ENCODE measurements around the gene GRWD1. TPM values are rescaled to one million over a fixed set of nuclear protein-coding genes. Genes with fewer than 3 reads are reported as not detected.

The GRWD1 gene
- total RNA-seq, 1 donor from 2014 or later = 9.7 TPM

GRCh38 chr19:48498595-48499311, 53.0 kb downstream of the GRWD1 start:
- no peak for DNase-seq

- DNase-seq = no peak
Observed at GRCh38 chr19:48499316-48500090, 53.7 kb downstream of the GRWD1 start.

GRCh38 chr19:48500830-48501493, 55.2 kb downstream of the GRWD1 start:
- no peak for DNase-seq

GRCh38 chr19:48501494-48502349, 55.9 kb downstream of the GRWD1 start:
- DNase-seq = peak; percentile 30

GRCh38 chr19:48502350-48503018, 56.7 kb downstream of the GRWD1 start:
- DNase-seq = no peak

DNA sequence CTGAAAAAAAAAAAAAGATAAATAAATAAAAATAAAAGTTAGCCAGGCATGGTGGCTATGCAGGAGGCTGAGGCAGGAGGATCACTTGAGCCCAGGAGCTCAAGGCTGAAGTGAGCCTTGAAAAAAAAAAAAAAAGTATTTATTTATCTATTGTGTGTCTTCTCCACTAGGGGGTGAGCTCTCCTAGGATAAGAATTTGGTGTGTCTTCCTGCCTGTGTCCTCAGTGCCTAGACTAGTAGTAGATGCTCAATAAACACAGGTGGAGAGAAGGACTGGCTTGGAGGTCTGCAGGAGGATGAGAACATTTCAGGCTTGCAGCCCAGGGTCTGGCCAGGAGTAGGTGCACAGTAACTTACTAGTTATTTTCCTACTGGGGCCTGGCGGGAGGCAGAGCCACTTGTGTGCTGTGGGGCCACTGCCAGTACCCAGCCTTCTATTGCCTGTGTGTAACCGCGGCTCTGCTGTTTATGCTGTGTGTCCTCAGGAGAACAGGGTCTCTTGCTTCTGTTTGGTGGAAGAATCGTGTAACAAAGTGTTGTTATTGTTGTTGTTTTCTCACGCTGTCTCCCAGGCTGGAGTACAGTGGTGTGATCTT, 60.5 kb downstream of the GRWD1 start:
- no peak for DNase-seq

Other genes starting within 250 kb of the GRWD1 start
- gene CARD8, start 190.1 kb upstream of the GRWD1 start, total RNA-seq = 21.7 TPM
- gene ZNF114, start 175.9 kb upstream of the GRWD1 start, total RNA-seq = 4.8 TPM
- gene EMP3, start 120.4 kb upstream of the GRWD1 start, total RNA-seq = 7.0 TPM
- 3.9 TPM for gene TMEM143, start 82.0 kb upstream of the GRWD1 start, total RNA-seq
- gene SYNGR4, start 81.6 kb upstream of the GRWD1 start, total RNA-seq = not detected
- 21.8 TPM for gene KDELR1, start 54.4 kb upstream of the GRWD1 start, total RNA-seq
- gene GRIN2D, start 52.3 kb upstream of the GRWD1 start, total RNA-seq = 2.5 TPM
- 0.47 TPM for gene KCNJ14, start 9.6 kb downstream of the GRWD1 start, total RNA-seq
- gene CYTH2, start 23.4 kb downstream of the GRWD1 start, total RNA-seq = 71.0 TPM
- gene LMTK3, start 65.9 kb downstream of the GRWD1 start, total RNA-seq = 9.5 TPM
- not detected for gene SULT2B1, start 106.2 kb downstream of the GRWD1 start, total RNA-seq
- not detected for gene SPACA4, start 160.8 kb downstream of the GRWD1 start, total RNA-seq
- 0.47 TPM for gene FAM83E, start 169.1 kb downstream of the GRWD1 start, total RNA-seq
- gene RPL18, start 173.2 kb downstream of the GRWD1 start, total RNA-seq = 1,447 TPM
- gene SPHK2, start 173.5 kb downstream of the GRWD1 start, total RNA-seq = 7.2 TPM
- gene DBP, start 191.4 kb downstream of the GRWD1 start, total RNA-seq = 4.8 TPM
- gene CA11, start 200.2 kb downstream of the GRWD1 start, total RNA-seq = 9.8 TPM
- not detected for gene NTN5, start 227.0 kb downstream of the GRWD1 start, total RNA-seq
- gene FUT2, start 250.0 kb downstream of the GRWD1 start, total RNA-seq = not detected